ENCODE measurements around the gene KLHL35.

The KLHL35 gene, protein sequence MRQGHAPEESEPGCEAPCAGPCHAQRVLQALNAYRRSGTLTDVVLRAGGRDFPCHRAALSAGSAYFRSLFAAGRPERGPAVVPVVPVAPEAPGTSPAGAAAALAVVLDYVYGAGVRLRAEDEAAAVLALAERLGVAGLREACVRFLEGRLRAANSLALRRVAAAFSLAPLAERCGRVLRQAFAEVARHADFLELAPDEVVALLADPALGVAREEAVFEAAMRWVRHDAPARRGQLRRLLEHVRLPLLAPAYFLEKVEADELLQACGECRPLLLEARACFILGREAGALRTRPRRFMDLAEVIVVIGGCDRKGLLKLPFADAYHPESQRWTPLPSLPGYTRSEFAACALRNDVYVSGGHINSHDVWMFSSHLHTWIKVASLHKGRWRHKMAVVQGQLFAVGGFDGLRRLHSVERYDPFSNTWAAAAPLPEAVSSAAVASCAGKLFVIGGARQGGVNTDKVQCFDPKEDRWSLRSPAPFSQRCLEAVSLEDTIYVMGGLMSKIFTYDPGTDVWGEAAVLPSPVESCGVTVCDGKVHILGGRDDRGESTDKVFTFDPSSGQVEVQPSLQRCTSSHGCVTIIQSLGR

DNA sequence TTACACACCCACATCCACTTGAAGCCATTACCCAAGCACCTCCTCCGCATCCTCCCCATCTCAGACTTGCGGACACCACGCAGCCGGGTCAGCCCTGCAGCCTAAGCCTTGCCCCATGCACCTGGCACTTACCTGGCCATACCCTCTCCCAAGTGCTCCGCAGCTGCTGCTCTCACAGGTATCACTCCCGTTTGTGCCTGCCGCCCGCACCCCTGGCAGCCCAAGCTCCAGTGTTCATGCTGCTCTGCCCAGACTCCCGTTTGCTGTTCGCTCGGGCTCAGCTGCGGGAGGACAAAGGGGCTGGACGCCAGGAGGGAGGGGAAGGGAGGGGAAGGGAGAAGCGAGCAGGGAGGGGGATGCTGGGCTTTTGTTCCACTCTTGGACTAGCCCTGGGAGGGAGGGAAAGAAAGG is at the start of gene KLHL35:
KLHL35 (minus strand) TSS at position 293 of the 411 bp plus-strand sequence. CDS start 2,574 bp downstream, outside the sequence.
- no peak for DNase-seq

DNA sequence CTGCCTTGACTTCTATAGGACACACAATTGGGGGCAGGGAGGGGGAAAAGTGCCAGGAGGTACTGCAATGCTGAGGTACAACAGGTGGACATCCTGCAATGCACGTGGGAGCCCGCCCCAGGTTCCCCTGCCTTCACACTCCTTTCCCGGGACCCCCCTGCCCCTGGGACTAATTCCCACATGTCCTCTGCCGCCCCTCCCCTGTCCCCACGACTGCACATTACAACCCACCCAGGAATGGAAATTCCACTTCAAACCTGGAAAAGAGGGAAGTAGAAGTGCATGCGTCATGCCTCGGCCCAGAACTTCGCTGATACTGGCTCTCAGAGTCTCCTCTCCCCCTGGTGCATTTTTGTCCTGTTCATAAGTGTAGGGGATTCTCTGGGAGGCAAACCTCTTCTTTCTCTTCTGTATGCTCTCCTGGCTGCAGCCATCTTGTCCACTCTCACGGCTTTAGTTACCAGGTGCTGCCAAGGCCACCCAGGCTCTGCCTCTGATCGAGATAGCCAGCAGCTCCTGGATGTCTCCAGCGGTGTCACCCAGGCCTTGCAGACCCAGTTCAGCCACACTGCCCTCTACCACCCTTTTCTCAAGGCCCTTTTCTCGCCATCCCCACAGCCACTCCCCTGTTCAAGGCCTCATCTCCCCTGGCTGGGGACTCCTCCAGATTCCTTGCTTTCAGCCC is 49.1 kb upstream of the KLHL35 start:
- no peak for DNase-seq

DNA sequence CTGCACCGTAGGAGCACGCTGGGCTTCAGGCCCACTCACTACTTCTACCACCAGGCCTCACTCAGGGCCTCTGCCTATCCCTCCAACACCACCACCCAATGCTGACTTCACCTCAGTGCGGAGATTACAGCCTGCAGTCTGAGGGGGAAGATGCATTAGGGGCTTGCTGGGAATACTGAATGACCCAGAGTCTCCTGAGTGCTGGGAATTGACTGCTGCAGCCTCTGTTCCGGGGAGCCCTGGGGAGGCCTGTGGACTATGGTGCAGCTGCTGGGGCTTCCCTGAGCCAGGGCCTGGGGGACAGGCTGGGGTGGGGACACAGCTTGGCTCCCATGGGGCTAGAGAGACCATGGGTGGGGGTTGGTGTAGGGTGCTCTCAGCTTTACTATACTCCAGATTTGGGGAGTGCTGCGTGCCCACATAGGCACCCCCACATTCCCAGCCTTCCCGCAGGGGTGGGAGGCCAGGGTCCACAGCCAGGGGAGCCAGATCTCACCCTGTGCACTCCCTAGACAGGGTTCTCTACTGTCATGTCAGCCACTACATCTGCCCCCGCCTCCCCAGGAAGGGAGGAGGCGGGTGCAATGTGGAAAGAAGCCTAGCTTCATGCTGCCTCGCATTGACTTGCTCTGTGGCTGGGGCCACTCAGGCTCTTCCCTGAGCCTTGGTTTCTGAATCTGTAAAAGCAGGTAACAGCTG is 48.4 kb upstream of the KLHL35 start:
- DNase-seq: no peak

DNA sequence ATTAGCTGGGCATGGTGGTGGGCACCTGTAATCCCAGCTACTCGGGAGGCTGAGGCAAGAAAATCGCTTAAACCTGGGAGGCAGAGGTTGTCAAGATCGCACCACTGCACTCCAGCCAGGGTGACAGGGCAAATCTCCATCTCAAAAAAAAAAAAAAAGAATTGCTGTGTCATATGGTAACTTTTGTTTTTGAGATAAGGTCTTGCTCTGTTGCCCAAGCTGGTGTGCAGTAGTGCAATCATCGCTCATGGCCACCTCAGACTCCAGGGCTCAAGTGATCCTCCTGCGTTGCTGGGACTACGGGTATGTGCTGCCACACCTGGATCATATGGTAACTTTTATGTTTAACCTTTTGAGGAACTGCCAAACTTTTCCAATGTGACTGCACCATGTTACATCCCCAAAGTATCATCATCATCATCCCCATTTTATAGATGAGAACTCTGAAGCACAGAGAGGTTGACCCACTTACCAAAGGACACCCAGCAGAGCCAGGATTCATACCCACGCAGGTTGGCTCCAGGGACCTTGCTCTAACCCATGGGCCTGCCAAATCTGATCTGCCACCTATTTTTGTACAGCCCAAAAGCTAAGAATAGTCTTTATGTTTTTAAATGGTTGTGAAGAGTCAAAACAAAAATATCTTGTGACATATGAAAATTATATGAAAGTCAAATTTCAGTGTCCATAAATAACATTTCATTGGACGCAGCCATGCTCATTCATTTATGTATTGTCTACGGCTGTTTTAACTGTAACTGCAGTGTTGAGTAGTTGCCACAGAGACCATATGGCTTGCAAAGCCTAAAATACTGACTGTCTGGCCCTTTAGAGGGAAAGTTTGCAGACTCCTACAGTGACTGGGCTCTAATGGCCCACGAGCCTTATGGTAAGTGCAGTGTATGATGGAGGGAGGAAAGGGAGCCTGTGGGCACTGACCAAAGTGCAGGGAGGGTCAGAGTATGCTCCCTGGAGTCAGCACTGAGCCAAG is 47.5 kb upstream of the KLHL35 start:
- DNase-seq: no peak

DNA sequence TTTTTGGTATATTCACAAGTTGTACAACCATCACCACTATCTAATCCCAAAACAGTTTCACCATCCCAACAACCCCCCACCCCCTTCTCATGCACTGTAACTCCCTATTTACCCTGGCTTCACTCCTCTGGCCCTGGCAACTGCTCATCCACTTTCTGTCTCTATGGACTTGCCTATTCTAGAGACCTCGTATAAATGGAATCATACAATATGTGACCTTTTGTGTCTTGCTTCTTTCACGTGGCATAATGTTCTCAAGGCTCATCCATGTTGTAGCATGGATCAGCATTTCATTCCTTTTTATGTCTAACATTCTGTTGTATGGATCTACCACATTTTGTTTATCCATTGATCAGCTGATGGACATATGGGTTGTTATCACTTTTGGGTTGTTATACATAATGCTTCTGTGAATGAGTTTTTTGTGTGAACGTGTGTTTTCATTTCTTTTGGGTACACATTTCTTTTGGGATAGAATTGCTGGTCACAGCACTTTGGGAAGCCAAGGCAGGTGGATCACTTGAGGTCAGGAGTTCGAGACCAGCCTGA is 46.7 kb upstream of the KLHL35 start:
- no peak for DNase-seq

DNA sequence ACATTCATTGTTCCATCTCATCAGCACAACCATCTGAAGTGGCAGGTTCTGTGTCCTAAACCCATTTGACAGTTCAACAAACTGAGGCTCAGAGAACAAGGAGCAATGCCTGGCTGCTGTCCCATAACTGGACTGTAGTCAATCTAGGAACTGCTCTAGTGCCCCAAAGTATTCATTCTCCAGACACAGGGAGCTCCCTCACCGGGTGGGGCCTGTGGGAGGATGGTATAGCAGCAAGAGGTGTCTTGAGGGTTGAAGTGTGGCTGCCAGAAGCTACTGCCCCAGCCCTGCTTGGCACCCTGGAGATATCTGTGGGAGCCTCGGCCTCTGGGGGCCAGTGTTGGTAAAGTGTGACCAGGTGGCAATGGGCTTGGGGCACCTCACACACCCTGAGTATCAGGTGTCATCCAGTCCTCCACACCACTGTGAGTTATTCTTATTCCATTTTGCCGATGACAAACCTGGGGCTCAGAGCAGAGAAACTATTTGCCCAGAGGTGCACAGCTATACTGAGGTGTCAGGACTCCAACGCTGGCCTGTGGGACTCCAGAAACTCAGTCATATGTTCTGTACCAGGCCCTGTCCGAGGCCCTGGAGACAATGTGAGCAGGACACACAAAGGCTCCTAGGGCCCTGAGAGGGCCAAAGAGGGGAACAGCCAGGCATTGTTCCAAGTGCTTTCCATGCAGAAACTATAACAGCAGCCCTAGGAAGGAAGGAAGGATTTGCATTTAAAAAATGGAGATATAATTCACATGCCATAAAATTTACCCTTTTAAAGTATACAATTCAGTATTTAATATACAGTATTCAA is 46.0 kb upstream of the KLHL35 start:
- no peak for DNase-seq

DNA sequence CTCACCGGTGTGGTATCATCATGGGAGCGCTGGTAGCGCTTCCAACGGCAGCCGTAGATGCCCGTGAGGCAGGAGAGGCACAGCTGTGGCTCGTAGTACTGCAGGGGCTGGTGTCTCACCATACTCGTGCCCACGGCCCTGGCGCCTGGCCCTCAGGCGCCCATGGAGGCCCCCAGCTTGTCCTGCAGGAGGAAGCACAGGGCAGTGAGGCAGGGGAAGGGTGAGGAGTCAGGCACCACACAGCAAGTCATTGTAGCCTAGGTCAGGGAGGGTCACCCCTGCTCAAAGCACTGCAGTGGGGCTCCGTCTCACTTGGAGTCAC is 44.6 kb upstream of the KLHL35 start:
- DNase-seq: no peak

DNA sequence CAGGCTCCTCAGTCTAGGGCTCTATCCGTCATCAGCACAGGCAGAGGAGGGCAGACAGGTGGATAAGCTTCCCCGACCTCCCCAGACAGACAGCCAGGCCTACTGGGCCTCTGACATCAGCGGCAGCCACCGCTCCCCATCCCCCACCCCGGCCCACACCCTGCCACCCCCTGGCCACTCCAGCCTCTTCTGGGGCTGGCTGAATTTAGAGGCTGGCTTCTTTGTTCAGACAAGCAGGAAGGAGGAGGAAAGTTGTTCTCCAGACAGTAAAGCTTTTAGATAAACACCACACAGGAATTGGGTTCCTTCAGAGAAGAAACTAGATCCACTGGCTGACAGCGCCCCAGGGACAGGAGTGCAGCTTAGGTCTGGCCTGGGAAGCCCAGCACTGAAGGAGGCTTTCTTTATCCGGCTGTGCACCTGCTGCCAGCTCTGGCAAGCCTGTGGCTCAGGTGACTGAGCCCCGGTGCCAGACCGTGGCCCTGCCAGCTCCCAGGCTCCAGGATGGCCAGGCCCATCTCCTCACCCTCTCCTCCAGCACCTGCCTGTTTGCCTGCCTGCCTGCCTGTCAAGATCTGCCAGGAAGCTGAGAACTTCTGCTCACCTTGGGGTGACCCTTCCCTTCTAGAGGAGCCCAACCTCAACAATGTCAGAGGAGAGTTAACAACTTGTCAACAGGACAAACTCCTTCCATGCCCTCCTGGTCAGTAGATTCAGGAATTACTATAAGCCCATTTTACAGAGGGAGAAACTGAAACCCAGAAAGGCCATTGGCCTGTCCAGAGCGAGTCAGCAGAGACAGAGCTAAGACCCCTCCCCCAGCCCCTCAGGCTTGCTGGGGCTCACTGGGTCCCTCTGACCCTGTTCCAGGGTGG is 44.0 kb upstream of the KLHL35 start:
- no peak for DNase-seq

DNA sequence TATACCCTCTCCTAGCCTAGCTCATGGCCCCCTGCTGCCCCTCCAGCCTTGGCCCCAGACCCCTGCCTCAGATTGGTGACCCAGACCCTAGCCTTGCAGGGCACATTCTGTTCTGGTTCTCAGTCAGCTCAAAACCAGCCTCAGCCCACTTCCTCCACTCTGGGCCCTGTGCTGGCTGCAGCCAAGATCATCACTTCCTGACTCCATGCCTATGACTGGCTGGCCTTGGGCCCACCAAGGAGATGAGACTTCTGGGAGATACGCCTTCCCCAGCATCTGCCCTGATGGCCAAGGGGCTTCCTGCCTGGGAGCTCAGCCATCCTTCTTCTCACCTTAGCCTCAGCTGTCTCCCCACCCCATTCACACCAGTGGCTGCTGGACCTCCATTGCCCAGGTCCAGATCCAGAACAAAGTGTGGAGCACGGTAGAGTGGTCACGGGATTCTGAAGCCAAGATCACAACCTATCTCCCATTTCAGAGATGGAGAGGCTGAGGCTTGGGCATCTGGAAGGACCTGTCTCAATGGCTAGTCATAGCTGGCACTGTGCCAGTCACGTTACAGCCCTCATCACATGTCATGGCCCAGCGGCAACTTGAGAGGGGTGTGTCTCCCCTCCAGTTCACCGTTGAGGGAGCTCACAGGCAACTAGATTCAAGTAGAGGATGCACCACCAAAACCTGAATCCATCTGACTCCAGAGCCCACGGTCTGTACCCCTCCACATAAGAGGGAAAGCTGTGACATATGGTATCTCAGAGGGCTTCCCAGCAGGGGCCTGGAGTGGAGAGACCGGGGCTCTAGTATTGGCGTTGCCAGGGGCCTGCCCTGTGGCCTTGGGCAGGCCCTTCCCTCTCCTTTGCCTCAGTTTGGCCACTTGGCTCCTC is 43.0 kb upstream of the KLHL35 start:
- DNase-seq: no peak

DNA sequence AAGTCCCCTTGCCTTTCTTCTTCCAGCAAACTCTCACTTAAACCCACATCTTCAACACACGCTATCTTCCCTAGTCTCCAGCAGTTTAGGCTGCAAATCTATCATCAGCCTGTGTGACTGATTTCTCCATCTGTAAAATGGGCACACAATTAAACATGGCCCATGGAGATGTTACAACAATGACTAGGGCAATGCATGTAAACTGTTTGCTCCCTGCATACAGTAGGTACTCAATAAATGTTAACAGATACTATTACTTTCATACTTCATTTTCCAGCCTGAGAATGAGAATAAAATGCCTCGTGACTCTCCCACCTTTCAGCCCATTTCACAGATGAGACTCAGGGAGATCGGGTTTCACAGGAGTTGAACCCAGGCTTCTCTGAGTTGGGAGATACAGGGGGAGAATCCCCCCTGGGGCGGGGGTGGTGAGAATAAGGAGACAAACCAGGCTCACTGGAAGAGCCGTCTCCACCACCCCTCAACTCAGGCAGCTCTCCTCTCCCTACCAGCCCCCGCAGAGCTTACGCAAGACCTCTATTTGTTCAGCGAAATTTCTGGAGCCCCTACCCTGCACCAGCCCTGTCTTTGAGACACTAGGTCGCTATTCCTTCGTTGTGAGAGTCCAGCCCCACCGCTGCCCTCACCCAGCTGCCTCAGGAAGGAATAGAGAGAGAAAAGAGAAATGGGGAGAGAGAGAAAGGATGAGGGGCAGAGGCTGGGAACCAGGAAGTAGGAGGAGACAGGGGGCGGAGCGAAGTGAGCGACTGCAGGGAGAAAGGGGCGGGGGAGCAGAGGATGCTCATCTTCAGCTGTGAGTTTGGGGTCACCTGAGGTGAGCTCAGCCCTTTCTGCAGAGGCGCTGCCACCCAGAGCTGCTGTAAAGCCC is 42.1 kb upstream of the KLHL35 start:
- DNase-seq: peak; percentile 53

DNA sequence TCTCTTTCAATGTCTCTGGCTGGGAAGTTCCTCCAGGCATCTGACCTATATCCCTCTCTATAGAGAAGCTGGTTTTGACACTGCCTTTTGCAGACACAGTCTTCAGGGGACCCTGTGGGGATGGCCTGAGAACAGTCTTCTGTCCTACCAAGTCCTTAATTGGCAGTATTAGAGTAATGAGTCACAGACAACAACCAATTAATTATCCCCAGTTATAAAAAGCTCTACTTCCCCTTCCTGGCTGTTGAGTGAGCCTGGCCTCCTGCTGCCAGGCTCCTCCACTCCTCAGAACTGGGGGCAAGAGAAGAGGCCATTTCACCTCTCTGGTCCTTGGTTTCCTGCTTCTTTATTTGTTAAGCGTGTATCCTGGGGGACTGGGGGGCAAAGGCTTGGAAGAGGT is 41.2 kb upstream of the KLHL35 start:
- DNase-seq: no peak

DNA sequence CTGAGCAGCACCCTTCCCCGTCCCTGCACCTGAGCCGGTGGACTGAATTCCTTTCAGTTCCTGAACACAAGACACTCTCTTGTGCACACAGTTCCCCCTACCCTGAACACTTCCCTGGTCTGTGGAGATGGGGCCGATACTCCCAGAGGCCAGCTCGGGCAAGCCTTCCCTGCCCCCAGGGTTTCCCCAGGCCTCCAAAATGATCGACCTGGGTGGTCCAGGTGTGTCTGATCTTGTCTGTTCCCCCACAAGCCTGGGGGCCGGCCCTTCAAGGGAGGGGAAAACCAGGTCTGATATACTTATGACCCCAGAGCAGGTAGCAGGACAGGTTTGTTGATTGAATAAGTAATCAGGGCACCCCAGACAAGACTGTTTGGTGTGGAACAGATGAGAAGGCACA is 40.7 kb upstream of the KLHL35 start:
- DNase-seq: no peak

DNA sequence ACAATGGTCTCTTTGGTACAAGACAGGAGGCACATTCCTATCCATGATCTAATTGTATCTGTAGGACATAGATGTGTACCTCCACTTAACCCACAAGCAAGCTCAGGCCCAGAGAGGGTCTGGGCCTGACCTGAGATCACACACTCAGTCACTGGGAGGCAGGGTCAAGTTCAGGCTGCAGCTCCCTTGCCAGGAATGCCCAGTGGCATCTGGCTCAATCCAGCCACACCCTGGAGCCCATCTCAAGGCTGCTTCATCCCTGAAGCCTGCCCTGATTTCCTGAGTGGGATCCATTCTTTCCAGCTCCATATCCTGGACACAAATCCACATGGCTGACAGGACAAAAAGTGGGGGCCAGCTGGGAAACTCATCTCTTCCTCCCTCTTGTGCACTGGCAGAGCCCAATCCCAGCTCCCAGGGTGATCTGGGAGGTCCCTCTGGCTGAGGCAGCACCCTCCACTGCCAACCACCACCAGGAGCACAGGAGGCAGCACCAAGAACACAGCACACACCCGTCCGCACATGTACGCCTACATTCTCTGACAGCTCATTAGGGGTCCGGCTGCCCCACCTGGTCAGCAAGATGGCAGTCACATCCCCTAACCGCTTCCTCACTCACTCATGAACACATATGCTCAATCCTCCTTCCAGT is 39.2 kb upstream of the KLHL35 start:
- DNase-seq: no peak

DNA sequence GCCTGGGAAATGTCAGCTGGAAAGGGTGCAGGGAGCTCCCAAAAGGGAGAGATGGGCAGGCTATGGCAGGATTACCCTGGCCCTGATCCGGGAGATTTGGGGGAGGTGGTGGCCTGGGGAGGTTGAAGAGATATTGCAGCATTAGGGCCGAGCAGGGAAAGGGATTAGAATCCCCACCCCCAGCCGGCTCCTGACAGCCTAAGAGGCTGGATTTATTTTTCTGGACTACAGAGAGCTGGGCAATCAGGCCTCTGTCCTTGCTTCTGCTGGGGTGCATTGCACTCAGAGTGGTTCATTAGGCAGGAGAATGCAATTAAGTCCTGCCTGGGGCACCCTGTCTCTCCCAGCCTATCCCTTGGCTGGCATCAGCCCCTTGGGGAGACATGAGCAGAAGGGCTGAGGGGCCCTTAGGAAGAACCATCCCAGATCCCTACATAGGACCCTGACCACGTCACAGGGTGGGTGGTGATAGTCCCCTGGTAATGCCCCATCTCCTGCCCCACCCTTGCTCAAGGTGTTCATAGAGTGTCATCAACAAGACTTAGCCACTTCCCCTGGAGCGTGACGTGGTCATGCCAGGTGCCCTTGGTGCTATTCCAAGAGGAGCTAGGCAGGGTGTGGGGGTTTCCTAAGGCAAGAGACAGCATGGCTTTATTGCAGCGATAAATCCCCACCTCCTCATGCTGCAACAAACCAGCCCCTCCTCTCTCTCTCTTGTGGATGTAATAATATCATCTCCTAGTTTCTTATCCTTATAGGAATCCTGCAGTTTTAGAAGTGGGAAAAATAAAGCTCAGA is 38.4 kb upstream of the KLHL35 start:
- DNase-seq: no peak

DNA sequence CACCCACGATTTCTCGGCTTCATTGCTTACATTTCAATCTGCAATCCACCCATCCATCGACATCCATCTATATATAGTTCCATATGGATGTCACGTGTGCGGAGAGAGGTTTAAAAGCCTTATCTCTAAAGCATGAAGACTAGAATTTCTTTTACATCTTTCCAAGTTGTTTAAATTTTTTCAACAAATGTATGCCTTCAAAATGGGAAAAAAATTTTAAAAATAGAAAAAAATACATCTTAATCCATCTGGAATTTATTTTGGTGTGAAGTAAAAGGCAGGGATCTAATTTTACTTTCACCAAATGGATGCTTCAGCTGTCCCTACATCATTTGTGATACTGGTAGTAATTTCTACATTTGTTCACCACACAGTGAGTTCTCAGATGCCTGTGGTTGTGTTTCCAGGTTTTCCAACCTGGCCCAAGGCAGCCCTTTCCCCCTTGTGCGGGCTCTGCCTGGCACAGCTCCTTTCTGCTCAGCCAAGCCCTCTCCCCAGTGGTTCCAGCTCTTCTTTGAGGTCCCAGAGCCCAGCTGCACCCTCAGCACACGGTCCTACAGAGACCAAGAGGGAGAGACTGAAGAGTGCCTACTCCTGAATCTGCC is 37.6 kb upstream of the KLHL35 start:
- DNase-seq: no peak

DNA sequence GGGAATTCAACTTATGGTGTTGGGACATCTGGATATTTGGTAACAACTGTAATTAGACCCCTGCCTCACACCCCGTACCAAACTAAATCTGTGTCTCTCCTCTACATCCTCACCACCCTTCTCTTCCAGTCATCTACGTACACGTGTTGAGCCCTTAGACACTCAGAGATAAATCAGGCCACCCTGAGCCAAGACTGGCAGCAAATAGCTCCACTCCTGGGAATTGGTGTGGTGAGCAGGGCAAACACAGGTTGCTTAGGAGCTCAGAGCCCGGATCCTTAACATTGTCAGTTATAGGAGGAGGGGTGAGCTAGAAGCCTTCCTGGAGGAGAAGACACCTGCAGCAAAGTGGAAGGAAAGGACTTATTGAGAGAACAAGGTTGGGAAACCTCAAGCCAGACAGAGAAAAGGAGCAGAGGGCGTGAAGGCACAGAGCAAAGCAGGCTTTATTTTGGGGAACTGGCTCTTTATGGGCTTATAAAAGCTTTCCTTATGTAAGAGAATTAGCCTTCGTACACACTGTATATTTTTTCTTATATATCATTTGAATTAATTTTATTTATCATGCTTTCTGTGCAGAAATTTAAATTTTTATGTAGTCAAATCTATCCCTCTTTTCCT is 36.9 kb upstream of the KLHL35 start:
- DNase-seq: no peak

Data from activated effector memory CD4-positive, alpha-beta T cell treated with Interleukin-2 at 50 U/mL for 16 hours (primary cell).